Left cardiac atrium (tissue), 4 donors: ENCODE measurements around the gene DHPS. TPM values are rescaled to one million over a fixed set of nuclear protein-coding genes. Genes with fewer than 3 reads are reported as not detected.
"Not testable (repeated sequence)": the region's sequence is repeated elsewhere in the genome, so short reads cannot be mapped to it uniquely, and the experiment has no call there.

ENCODE experiments used
- ATAC-seq, 2 donors: fragments of 200-7000 bp; cut with Tn5 transposase; one replicate each; pipeline ENCODE4 v1.9.1; 2020; ENCODE audit warnings: mild to moderate bottlenecking in 2 of 2, moderate library complexity in 2 of 2
- DNase-seq: peaks from one replicate; pipeline ENCODE4 v3.0.0-alpha.2; 2020
- intact Hi-C, 2 donors: fragments of 100-400 bp; cut with DNase I; formaldehyde crosslinking; loops; one replicate each; pipeline versions ENCODE4 v1.14.1 to v1.15.1; 2022 to 2023
- long read RNA-seq: library from polyadenylated mRNA; unstranded; transcript quantifications from one replicate; pipeline ENCODE4 v2.0.0, GENCODE V29; 2021
- total RNA-seq, 2 donors: library from RNA; stranded (reverse); fragmentation: NEBNext Ultra II Directional; extraction: Animal tissue kit (Norgen Biotek cat#: 25700); gene quantifications; one replicate each; pipeline ENCODE4 v1.2.1, GENCODE V29; 2021
- donor health status: DM: no; HTN: yes; CAD: no.
- donor health status: DM: no; HTN: yes; CAD: no; lungs with severe emphysema.
- donor health status: DM: yes; HTN: yes; CAD: no.
- donor health status: Dilated cardiomyopathy.

DHPS gene
- total RNA-seq, result 10 to 100 TPM; 38.4 to 51.9 TPM
- long read RNA-seq, transcript DHPS-201 (9 exons, 1,363 nt), result major isoform, 47 of 59 reads
- long read RNA-seq, partial matches to known transcripts, result 0 of 59 reads
- long read RNA-seq, other reads (novel, unspliced or antisense), result 7 of 59 reads

DNA sequence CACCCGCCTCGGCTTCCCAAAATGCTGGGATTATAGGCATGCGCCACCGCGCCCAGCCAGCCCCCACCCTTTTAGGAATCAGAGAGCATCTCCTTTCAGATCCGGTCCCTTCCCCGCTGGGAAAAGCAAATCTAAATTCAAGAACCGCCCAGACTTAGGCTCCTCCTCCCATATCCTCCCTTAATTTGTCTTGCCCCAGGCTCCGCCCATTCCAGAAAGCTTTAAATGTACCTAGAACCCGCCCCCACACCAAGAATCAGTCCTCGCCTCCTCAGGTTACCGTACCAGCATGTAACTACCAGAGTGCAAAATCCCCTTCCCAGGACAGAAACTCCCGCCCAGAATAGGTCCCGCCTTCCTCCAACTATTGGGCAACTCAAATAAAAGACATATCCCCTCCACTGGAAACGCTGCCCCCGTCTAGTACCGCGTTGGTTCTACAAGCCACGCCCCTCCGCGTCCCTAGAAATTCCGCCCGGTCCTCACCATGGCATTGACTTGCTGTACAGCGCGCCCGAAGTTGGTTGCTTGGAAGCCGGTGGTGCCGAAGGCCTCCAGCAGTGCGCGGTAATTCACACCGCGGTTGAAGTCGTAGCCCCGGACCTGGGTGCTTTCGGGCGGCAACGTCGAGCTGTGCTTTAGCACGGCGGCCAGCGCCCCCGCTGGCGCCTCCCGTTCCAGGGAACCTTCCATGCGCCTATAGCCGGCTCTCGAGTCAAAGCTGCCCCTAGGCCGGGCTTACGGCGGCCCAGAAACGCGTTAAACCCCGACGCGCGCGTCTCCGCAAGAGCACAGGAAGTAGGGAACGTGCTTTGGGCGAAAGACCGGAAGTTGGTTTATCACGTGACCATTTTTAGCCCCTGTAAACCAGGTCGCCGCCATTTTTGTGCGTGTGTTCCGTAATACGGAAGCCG is at the start of gene DHPS:
Gene DHPS (minus strand): TSS at position 807 of the 914 bp plus-strand sequence. CDS start 114 bp downstream, at position 693.
- peak; percentile 92 to 95 for ATAC-seq
- intact Hi-C loops, result no loop called here

DNA sequence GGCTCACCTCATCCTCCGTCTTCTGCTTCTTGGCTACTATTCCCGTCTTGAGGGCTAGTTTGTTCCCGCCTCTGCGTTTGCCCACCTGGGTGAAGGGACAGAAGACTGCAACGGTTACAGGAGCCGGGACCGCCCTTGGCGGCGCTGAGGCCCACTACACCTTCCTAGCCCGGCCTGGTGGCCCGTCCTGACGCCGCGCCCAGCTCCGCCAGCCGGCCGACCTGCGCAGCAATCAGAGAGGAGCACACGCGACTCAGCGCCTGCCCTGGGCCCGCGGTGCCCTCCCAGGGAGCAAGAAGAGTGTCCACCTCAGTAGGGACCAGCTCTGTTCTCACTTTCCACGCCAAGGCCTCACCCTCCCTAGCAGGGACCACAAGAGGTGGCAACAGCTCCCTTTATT is 49.7 kb upstream of the DHPS start:
- DNase-seq (no peak), ATAC-seq (no peak)
- intact Hi-C loops, result no loop called here

More for the DNA sequence above, at the start of gene DHPS:
- DNase-seq, result peak; percentile 95

DNA sequence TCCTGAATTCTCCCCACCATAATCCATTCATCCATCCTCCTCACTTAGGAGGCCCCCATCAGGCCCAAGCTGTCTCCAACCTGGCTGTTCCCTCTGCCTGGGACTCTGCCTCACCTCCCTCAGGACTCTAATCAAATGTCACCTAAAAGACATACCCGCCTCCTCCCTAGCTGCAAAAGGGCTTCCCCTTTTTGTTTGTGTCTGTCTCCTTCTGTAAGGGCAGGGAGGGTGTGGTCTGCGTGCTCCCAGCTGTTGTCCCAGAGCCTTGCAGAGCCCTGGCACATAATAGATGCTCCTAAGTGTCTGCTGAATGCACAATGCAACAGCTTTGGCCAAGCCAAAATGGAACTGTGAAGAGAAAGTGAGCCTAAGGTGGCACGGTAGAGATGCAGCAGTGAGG is 48.4 kb upstream of the DHPS start:
- ATAC-seq, result no peak
- intact Hi-C loops, result no loop called here
- no peak for DNase-seq

DNA sequence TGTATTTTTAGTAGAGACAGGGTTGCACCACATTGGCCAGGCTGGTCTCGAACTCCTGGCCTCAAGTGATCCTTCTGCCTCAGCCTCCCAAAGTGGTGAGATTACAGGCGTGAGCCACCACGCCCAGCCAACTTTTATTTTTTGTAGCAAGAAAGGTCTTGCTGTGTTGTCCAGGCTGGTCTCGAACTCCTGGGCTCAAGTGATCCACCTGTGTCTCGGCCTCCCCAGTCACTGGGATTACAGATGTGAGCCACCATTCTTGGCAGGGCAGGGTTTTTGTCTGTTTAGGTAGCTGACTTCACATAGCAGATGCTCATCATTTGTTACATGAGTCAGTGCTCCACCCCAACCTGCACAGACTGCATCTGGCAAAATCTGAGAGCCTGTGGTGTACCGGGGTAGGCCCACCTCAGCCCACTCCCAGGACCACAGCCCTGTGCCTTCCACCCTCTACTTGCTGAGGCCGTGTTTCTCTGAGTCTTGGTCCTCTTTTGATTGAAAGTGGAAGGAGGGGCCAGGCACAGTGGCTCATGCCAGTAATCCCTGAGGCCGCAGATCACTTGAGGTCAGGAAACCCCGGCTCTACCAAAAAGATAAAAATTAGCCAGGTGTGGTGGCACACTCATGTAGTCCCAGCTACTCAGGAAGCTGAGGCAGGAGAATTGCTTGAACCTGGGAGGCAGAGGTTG is 46.2 kb upstream of the DHPS start:
- intact Hi-C loops, result no loop called here
- ATAC-seq, result no peak
- no peak for DNase-seq

DNA sequence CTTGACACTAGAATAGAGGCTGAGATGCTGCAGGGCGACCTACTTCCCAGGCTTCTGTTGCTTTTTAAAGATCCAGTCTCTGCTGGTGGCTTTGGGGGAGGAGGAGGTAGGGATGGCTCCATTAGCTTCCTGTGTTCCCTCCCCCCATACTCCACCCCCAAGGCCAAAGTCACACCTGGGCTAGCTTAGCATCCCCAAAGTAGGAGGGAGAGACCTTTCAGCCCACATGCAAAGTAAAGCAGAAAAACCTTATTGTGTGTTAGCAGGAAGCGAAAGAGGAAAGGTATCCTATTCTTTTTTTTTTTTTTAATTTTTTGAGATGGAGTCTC is 45.3 kb upstream of the DHPS start:
- DNase-seq (no peak), ATAC-seq (no peak)
- intact Hi-C loops, result no loop called here

DNA sequence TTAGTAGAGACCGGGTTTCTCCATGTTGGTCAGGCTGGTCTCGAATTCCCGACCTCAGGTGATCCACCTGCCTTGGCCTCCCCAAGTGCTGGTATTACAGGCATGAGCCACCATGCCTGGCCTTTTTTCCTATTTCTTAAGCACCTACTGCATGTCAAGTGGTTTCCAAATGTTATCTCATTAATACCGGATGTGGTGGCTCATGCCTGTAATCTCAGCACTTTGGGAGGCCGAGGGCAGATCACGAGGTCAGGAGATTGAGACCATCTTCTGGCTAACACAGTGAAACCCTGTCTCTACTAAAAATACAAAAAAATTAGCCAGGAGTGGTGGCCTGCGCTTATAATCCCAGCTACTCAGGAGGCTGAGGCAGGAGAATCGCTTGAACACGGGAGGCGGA is 43.9 kb upstream of the DHPS start:
- intact Hi-C loops, ATAC-seq, DNase-seq: not testable (repeated sequence)

DNA sequence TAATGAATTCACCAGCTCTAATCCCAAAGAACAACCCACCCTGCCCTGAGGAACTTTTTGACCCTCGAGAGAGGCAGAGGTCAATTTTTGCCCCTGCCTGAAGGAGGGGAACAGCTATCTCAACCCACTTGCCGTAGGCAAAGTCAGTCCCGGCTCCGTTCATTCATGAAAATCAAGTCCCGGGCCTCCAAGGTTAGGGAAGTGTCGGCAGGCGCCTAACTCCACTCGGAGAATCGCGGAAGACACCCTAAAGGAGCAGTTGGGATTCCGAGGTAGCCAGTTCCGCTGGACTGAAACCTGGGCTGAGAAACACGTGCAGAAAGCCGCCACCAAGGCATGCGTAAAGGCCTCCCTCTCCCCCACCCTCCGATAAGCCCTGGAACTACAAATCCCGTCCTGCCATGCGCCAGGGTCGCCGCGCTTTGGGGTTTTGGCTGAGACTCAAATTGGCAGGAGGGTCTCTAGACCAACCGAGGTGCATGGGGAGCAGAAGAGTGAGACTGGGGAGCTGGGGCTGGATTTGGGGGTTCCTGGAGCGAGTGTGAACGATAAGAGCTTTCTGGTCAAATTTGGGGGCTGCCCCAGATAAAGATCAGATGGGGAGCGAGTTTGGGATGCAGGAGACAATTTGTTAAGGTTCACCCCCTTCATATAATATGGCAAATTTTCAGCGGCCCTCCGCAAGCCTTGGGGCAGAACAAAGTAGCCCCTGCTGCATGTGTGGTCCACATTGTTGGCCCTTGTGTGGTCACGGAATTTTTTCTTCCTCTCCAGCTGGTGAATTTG is 42.2 kb upstream of the DHPS start, which contains the start of gene TNPO2:
Gene TNPO2 (minus strand): TSS at position 292 of the 786 bp plus-strand sequence. CDS start 2,955 bp downstream, outside the sequence.
- ATAC-seq, result peak; percentile 21 to 61
- DNase-seq, result peak; percentile 68
- intact Hi-C loops, result no loop called here

DNA sequence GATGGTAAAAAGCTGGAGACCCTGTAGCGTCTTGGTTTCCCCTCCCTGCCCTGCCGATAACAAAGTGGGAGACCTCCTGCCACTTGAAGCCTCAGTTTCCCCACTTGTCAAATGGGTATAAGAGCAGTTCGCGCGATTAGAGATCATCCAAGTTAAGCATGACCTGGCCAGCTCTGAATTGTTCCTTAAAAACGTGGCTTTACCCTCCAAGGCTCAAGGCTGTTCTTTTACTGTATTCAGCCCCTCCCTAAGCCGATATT is 41.6 kb upstream of the DHPS start:
- DNase-seq, result no peak
- intact Hi-C loops, result no loop called here
- ATAC-seq, result no peak

DNA sequence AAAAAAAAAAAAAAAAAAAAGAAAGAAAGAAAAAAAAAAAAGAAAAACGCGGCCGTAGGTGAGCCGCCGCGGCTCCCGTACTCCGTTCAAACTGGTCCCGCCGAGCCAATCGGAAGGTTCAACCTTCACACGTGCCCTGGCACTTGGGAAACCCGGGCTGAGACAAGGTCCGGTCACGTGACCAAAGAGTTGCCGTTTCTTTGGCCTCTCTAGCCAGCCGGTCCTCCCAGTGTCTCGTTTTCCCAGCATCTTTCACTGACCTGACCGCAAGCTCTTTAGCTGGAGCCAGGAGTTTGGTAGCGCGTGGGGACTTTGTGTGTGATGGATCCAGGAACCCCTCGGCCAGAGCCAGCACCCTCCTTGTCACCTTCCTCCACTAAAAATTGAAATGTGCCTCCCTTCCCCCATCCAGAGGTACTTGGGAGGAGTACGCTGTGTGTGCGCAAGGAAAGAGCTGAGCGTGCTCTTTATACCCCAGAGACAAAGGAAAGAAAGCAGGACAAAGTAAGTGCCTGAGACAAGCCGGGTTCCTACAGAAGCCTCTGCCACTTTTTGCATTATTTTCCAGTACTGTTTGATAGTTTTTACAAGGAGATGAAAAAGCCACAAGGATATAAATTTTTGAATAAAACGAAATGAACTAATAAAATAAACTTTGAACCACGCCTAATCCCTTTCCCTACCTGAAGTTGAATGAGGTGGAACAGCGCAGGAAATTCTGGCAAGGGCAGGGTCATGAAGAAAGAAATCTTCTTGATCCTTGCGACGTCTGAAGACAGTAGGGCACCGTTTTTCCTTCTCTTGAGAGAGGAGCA is 41.1 kb upstream of the DHPS start:
- intact Hi-C loops, result no loop called here
- DNase-seq, result peak; percentile 99
- ATAC-seq, result peak; percentile 92 to 94

DNA sequence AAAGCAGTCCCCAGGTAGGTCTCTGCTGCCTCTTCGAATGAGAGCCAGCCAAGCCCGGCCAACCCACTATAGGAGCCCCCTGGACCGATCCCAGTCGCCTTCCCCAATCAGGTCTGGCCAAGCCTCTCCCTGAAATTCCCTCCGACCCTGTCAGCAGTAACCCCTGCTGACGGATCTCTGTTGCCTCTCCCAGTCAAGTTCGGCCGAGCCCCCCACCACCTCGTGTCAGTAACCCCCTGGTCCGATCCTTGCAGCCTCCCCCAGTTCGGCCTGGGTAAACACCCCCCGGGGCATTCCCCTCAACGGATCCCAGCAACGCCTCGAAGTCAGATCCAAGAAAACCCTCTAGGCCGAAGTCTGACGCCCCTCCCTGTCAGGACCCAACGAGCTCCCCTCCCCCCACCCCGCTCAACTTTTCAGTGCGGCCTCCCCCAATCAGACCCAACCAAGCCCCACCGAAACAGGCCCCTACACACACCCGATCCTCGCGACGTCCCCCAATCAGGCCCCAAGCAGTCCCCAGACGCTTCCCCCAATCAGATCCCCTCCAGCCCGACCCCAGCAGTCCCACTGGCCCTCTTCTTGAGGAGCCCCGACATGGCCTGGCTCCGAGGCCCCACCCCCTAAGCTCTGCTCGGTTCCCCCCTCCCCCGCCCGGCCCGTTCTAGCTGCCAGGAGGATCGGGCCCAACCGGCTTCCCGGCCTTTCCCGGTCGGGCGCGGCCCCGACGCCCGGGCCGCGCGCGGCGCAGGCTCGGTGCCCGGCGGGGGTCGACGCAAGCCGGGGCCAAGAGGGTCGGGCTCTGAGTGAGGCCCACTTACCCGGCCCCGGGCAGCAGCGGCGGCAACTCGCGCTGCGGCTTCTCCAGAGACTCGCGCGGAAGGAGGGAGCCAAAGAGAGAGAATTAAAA is 40.2 kb upstream of the DHPS start:
- intact Hi-C loops, result no loop called here
- DNase-seq (peak; percentile 83), ATAC-seq (peak; percentile 66 to 69)

DNA sequence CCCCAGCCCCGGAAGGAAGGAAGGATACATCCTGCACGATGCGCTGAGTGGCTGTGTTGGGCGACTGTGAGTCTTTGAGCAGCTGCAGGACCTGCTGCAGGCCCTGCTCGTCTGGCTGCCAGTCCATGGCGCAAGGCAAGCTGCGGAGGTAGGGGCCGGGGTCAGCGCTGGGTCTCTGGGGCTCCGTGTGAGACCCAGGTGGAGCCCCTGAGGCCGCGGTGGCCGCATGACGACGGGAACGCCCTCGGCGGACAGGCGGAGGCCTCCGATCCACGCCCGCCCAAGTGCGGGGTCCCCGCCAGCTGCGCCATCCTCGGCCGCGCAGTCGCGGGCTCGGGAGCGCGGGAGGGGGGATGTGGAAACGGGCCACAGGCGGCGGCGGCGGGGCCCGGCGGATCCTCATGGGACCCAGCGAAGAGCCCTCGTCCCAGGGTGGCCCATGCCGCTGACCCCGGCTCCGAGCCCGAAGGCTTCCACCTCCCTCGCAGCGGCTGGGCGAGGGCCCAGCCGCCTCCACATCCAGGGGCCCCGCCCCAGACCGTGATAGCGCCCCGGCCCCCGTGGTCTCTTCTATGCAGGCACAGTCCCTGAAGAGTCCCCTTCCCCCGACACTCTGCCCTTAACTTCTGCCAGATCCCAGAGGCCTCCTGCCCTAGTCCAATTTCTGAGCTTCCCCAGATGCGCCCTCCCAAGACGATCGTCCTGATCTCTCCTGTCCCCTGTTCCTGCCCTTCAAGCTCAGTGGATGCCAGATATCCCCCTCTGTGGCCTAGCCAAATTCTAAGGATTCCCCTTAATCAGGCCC is 39.4 kb upstream of the DHPS start:
- intact Hi-C loops, result no loop called here
- peak; percentile 12 to 27 for ATAC-seq
- peak; percentile 50 for DNase-seq

DNA sequence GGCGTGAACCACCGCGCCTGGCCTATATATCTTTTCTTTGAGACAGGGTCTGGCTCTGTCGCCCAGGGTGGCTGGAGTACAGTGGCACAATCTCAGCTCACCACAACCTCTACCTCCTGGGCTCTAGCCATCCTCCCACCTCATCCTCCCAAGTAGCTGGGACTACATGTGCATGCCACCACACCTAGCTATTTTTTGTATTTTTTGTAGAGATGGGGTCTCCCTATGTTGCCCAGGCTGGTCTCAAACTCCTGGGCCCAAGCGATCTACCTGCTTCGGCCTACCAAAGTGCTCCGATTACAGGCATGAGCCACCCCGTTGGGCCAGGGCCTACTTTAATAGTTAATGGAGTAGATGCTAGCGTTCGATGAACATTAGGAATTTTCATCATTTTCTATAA is 38.6 kb upstream of the DHPS start:
- intact Hi-C loops, result no loop called here
- ATAC-seq (no peak), DNase-seq (no peak)

DNA sequence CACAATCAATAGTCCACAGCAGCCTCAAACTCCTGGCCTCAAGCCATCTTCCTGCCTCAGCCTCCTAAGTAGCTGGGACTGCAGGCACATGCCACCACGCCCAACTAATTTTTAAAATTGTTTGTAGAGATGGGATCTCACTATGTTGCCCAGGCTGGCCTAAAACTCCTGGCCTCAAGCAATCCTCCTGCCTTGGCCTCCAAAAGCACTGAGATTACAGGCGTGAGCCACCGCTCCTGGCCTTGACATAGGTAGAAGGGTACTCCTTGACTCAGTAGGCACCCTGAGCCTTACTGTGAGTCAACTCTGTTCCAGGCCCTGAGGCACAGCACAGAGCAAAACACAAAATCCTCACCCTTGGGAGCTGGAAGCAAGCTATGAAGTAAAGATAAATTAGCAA is 34.2 kb upstream of the DHPS start:
- DNase-seq (no peak), ATAC-seq (no peak)
- intact Hi-C loops, result no loop called here

DNA sequence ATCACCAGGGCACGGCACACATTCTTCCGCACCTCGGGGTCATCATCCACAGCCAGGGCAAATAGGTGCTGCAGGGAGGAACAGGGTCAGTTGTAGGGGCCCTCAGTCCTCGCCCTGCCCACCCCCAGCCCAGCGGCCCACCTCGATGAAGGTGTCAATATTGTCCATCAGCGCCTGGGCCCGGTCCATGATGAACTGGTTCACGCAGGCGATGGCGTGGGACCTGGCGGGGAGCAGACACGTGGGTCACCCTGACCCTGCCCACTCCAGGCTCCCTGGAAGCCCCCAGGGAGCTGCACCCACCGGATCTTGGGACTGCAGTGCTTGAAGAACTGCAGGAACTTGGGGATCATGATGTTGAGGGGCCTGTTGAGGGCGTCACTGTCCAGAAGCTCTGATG is 33.4 kb upstream of the DHPS start:
- DNase-seq (no peak), ATAC-seq (no peak)
- intact Hi-C loops, result no loop called here

DNA sequence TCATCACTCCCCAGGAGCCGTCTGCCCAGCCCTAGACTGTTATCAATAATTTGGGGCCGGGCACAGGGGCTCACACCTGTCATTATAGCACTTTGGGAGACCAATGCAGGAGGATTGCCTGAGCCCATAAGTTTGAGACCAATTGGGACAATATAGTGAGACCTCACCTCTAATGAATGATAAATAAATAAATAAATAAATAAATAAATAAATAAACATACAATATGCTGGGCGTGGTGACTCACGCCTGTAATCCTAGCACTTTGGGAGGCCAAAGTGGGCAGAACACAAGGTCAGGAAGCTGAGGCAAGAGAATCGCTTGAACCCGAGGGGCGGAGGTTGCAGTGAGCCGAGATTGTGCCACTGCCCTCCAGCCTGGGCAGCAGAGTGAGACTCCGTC is 31.6 kb upstream of the DHPS start:
- DNase-seq, intact Hi-C loops, ATAC-seq: not testable (repeated sequence)

DNA sequence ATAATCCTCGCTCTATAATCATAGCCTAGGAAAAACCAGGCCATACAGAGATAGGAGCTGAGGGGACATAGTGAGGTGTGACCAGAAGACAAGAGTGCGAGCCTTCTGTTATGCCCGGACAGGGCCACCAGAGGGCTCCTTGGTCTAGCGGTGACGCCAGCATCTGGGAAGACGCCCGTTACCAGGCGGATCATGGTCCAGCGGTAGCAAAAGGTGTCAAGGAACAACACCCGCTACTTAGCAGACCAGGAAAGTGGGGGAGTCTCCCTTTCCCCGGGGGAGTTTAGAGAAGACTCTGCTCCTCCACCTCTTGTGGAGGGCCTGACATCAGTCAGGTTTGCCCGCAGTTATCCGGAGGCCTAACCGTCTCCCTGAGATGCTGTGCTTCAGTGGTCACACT is 30.4 kb upstream of the DHPS start:
- intact Hi-C loops, DNase-seq, ATAC-seq: not testable (repeated sequence)

DNA sequence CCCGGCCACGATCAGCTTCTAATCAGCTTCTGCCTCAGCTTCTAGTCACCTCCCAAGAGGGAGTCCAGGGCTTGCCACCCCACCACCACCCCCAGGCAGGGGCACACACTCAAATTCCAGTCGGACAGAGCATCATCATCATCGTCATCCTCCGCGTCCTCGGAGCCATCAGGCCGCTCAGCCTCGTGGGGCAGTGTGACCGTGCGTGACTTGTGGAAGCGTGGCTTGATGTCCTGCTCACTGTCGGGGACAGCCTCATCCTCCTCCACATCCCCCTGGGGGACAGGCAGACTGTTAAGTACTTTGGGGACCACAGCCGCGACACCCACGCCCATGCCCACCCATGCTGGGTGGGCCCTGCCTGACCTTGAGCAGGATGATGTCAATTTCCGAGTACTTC is 29.5 kb upstream of the DHPS start:
- DNase-seq, result no peak
- ATAC-seq, result no peak
- intact Hi-C loops, result no loop called here
